NCI-H2107 treated with DMSO at 0.1 percent for 48 hours (cell line): ENCODE results near the gene MICAL1.

Experiments
- DNase-seq: peaks from one replicate; lab custom pipeline; 2025; ENCODE audit not compliant: unreplicated experiment; lab: John Stamatoyannopoulos, UW

MICAL1 gene, protein sequence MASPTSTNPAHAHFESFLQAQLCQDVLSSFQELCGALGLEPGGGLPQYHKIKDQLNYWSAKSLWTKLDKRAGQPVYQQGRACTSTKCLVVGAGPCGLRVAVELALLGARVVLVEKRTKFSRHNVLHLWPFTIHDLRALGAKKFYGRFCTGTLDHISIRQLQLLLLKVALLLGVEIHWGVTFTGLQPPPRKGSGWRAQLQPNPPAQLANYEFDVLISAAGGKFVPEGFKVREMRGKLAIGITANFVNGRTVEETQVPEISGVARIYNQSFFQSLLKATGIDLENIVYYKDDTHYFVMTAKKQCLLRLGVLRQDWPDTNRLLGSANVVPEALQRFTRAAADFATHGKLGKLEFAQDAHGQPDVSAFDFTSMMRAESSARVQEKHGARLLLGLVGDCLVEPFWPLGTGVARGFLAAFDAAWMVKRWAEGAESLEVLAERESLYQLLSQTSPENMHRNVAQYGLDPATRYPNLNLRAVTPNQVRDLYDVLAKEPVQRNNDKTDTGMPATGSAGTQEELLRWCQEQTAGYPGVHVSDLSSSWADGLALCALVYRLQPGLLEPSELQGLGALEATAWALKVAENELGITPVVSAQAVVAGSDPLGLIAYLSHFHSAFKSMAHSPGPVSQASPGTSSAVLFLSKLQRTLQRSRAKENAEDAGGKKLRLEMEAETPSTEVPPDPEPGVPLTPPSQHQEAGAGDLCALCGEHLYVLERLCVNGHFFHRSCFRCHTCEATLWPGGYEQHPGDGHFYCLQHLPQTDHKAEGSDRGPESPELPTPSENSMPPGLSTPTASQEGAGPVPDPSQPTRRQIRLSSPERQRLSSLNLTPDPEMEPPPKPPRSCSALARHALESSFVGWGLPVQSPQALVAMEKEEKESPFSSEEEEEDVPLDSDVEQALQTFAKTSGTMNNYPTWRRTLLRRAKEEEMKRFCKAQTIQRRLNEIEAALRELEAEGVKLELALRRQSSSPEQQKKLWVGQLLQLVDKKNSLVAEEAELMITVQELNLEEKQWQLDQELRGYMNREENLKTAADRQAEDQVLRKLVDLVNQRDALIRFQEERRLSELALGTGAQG

DNA sequence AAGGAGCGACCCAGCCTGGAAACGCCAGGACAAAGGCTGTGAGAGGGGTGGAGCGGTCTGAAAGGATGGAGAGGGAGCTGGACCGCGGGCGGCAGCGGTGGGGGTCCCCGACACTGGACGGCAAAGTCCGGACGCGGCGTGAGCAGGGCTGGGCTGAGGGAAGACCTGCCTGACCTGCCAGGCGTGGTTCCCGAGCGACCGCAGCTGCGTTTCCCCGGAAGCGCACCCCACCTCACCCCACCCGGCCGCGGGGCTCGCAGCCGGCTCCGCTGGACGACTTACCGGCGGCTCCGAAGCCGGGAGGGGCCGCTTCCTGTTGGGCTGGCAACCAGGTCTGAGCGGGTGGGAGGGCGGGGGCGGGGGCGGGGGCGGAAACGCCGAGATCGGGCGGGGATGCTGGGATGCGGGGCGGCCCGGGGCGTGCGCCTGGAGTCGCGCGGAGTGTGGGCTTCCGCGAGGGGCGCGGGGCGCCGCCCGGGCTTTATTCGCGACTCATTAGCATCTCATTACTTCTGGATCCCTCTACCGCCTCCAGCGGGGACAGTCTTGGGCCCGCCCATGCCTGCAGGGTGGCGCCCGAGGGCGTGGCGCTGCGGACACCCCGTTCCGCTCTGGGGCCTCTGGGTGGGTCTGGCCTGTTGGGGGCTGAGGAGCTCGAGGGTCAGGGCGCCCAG is at the start of gene MICAL1:
MICAL1 (minus strand) TSS at position 336 of the 674 bp plus-strand sequence. CDS start 1,576 bp downstream, outside the sequence.
- DNase-seq, result no peak

DNA sequence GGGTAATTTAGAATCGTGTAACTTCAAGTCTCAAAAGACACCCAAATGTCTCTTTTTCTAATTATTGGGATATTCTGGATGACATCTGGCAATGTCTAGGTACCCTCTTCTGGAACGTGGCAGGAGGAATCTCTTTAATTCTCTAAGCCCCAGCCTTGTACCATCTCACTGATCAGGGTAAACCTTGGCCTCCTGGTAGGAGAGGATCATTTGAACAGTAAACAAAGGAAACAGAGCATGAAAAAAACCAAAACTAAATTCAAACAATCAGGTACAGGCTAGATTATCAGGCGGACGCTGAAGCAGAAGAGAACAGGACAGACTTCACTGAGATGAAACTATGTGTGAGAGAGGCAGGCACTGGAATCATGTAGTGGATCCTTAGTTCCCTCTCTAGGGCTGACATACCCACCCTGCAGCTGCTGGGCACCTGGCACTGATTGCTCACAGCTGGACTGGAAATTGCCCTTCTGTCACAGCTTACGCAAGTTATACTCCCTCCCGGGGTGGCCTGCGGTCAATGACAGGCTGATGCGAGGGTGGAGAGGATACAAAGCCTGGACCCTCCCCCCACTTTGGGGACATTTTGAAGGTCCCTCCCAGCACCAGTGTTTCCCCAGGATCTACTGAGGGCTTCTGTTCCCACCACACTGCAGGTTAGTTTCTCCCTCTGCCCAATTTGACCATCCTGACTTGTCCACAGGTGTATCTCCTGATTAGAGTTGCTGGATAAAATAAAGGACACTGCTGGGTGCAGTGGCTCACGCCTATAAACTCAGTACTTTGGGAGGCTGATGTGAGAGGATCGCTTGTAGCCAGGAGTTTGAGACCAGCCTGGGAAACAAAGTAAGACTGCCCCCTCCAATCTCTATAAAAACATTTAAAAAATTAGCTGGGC is 48.0 kb upstream of the MICAL1 start:
- no peak for DNase-seq

DNA sequence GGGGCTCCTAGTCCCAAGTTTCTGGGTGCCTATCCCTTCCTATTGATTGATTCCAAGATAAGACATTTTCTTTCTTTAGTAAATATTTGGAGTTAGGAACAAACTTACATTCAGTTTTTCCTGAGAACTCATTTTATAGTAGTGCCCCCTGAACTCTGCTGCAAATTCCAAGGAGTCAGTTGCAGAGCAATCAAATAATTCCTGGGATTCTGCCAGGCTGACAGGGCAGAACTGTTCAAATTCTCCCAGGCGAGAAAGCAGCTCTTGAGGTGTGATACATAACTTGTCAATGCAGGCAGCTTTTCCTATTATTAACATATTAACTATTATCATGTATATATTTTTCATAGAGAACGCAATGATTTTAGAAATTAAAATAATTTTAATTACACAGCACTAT is 43.4 kb upstream of the MICAL1 start:
- DNase-seq, result no peak

DNA sequence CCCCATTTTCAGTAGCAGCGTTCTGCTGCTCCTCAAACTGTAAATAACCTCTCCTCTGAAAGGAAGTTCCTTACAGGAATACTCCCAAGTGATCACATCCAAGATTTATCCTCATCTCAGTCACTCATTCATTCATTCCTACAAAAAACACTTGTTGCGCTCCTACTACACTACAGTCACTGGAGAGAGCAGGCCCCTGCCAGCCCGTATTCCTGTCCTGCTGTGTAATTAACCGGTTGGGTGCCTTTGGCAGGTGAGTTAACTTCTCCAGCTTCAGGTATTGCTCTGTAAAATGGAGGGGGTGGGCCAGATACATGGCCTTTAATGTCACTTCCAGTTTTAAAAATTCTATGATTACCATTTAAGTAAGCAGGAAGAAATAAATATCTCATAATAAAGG is 42.5 kb upstream of the MICAL1 start:
- DNase-seq, result no peak

DNA sequence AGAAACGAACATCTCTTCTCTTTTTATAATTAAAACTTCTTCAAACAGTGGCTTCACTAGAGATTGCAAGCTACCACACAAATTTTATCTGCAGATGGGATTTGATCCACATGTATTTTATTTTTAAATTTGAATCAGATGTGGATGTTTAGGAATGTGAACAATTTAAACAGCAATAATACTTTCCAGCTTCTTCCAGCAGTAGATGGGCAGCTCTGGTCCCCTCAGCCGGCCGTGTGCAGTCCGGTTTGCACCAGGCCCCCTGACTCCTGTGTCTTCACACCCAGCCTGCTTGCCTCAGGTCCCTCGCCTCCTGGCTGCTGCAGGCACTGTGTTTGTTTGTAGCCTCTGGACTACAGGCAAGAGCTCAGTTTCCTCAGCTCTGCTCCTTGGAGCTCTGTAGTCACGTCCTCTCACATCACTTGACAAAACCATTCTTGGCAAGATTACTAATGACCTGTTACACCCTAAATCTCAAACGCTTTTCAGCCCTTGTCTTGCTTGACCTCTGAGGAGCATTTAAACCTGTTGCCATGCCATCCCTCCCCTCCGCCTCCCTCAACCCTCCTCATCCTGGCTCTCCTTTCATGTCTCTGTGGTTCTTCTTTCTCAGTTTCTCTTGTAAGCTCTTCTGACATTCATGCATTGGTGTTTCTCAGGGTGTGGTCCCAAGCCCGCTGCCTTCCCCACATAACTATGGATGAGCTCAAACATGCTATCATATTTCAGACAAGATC is 40.6 kb upstream of the MICAL1 start:
- no peak for DNase-seq

DNA sequence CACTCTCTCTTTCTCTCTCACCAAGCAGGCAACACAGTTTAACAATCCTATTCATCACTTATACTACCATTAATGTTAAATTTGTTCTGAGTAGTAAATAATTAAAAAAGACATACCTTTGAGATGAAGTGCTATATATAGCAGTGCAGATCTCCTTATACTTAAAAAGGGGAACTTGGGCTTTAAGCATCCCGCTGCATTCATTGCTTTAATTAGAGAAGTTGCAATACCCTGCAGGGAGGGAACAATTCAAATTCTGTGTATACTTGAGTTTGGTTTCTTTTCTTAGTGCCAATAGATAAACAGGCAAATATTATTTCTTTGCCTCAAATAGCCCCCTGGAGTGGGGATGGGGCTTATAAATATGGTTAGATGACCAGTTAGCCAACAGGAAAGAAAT is 38.3 kb upstream of the MICAL1 start:
- DNase-seq, result no peak

DNA sequence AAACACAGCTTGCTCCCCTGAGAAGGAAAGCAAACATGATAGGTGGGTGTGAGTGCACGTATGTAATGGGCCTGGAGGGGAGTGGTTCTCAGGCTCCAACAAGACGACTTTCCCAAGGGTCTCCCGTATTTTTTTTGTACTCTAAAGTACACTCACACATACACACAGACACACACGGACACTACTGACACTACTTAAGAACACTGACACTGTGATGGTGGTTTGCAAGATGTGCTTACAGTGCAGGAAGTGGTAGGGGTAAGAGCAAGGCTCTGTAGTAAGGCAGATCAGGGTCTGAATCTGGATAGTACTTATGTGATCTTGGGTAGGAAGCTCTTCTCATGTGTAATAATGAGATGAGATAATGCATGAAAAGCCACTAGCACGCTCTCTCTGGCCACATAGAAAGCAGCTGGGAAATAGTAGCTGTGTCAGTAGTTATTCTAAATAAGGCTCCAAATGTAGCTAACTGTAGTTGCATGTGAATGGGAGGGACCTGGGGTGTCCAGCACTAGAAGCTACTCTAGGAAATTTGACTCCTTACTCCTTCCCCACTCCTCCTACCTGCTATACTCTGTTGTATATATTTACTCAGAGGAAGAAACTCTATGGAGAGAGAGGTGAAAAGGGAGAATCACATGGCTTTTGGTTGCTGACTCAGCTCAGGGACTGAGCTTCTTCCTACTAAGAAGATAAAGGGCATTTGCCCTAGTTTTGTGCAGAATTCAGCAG is 35.8 kb upstream of the MICAL1 start:
- peak; percentile 77 for DNase-seq

DNA sequence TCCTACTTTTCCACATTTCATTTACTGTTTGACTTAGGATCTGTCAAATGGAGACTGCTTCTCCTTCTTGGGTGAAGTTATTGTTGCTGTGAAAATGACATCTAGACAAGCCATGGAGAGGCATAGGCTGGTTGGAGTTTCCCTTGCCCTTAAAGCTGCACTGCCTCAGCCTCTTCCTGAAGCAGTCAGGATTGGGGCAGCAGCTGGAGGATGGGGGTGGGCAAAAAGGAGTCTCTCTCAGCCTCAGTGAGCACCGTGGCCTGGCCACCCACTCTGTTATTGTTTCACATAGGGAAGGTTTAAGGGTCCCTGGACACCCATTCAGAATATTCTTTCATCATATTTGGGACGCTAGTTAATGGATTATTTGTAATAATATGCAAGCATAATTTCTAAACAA is 35.1 kb upstream of the MICAL1 start:
- no peak for DNase-seq

DNA sequence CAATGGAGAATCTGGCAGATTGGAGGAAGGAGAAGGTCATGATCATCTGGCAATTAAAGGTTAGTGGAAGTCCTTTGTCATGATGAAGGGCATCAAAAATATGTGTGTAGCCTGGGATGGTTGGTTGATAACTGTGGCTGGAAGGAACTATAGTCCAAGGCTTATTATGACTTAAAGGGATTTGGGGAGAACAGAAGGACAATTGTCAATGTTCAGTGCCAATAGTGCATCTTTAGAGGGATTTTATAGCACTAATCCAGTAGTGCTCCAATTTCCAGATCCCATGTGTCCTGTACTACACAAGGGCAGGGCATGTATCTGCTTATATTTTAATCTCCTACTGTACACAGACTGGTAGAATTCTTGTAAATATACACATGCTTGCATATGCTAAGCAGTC is 32.4 kb upstream of the MICAL1 start:
- no peak for DNase-seq

DNA sequence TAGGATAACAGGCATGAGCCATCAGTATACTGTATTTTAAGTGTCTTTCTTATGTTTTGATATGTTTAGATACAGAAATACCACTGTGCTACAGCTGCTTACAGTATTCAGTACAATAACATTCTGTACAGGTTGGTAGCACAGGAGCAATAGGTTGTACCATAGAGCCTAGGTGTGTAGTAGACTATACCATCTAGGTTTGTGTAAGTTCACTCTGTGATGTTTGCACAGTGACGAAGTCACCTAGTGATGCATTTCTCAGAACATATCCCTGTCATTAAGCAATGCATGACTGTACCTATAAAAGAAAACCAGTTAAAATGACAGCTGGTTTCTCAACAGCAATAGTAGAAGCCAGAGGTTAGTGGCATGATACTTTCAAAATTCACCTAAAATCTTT is 30.5 kb upstream of the MICAL1 start:
- DNase-seq, result no peak

DNA sequence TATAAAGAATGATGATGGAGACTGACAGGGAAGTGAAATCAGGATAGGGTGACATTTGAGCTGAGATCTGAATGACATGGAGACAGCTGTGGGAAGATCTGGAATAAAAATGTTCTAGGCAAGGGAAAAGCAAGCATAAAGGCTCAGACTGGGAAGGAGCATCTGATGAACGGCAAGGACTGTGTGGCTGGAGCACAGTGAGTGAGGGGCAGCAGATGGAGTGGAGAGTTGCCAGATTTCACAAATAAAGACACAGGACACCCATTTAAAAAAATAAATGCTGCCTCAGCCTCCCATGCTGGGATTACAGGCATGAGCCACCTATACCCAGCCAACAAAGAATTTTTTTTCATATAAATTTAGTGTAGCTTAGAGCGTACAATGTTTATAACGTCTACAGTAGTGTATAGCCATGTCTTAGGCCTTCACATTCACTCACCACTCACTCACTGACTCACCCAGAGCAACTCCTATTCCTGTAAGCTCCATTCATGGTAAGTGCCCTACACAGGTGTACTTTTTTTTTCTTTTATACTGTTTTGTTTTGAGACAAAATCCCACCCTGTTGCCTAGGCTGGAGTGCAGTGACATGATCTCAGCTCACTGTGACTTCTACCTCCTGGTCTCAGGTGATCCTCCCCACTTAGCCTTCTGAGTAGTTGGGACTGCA is 29.8 kb upstream of the MICAL1 start:
- no peak for DNase-seq

DNA sequence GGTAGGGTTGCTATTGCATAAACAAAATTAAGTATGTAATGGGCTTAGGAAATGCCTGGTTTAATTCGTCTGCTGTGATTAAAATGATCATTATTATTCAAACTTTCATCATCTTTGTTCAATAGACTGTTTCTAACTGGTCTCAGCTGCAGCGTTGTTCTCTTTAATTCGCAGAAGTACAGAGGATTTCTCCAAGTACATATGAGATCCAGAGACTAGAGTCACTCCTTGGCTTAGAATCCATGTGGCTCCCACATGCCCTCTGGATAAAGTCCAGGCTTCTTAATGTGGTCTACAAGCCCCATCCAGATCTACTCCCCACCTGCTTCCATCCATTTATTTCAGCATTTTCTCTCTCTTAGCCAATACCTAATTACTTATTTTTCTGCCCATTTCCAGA is 28.6 kb upstream of the MICAL1 start:
- no peak for DNase-seq

DNA sequence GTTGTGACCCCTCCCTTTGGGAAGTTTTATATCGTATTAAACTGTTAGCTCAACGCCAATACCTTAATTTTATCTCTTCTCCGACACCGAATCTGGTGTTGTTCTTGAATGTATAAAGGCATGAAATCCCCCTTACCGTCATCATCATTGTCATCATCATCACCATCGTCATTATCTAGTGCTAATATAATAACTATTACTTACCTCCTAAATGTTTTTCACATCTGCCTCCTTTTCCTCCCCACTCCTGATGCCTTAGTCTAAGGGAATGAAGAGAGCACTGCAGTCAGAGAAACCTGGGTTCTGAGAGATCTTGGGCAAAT is 28.1 kb upstream of the MICAL1 start:
- DNase-seq, result no peak

DNA sequence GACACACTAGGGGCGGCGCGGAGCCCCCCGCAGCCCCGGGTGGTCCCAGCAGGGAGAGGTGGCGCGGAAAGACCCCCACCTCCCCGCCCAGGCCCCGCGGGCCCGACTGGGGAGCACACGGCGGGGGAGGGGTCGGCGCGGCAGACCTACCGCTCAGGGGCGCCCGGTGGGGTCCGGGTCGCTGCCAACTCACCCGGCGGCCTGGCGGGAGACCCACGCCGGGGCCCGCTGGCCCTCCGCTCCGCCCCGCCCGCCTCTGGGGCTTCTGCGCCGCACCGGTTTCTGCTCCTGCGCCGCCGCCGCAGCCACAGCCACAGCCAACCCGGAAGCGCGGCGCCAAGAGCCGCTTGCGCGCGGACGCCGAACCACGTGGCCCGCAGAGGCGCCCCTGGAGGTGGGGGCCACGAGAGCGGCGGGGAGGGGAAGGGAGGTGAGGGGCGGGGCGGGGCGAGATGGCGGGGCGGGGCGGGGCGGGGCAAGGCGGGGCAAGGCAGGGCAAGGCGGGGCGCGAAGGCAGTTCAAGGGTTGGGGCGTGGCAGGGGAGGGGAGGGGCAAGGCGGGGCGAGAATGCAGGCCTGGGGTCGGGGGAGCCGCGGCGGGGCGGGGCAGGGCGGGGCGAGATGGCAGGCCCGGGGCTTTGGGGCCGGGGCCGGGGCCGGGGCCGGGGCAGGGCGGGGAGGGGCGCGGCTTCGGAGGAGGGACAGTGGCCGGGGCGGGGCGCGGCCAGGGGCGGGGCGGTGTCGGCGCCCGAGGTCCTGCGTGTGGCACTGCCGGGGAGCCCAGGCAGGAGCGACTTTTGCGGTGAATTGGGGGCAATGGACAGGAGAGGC is 27.5 kb upstream of the MICAL1 start, which contains the start of gene ZBTB24:
ZBTB24 (minus strand) TSS at position 315 of the 830 bp plus-strand sequence. CDS start 1,193 bp downstream, outside the sequence.
- peak; percentile 50 for DNase-seq

DNA sequence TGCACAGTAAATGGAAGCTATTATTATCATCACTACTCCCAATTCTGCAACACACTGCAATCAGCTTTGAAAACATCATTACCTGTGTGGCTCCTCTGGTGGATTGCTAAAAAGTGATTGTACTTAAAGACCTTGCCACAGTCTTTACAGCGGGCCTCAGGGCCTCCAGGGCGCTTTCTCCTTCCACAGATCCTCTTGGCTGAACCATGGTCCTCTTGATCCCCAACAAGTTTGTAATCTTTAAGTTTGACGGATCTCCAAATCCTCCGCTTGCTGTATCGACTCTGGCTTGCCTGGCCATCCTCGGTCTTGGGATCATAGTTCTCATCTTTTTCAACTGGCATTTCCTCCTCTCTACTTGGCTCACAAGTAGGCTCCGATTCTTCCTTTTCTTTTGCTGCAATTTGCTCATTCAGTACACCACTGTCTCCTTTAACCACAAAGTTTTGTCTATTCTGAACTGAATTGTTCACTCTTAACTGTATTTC is 25.5 kb upstream of the MICAL1 start:
- DNase-seq, result no peak

DNA sequence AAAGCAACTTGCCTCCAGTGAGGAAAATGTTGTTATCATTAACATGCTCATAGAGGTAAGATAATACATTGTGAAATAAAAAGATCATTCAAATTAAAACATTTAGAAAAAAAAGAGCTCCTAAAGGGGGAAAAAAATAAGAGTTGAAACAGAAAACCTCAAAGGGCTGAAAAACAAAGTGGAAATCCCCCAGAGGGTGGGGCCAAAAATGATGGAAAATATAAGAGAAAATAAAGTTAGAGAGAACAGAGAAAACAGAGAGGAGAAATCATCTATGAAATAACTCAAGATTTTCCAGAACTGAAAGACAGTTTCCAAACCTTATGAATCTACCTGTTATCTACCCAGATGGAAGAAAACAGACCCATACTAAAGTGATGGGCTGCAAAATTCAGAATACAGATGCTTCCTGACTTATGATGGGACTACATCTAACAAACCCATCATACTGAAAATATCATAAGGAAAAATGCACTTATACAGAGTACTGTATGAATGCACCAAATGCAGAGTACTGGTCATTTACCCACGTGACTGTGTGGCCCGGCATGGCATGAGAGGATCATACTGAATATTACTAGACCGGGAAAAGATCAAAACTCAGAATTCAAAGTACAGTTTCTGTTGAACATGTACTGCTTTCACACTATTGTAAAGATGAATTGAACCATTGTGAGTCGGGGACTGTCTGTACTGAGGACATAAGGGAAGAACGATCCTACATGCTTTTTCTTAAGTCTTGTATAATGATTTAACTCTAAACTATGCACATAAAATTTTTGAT is 23.5 kb upstream of the MICAL1 start:
- no peak for DNase-seq
